Brain pericyte (primary cell): Measurements from ENCODE around the gene OR1L4.

Experiments
- DNase-seq: peaks from one replicate; pipeline ENCODE4 v3.0.0-alpha.2; 2012; ENCODE audit warnings: low read depth, low spot score

Gene OR1L4

GRCh38 chr9:122723690-122724089, at the start of gene OR1L4:
OR1L4 (plus strand) TSS chr9:122723990; CDS start chr9:122723990, 0 bp downstream.
- DNase-seq, result no peak

GRCh38 chr9:122684851-122685250, 38.9 kb upstream of the OR1L4 start:
- DNase-seq, result no peak

- no peak for DNase-seq
Measured at GRCh38 chr9:122695696-122696095, 28.1 kb upstream of the OR1L4 start.

- no peak for DNase-seq
Measured at GRCh38 chr9:122718038-122718437, 5.8 kb upstream of the OR1L4 start.

GRCh38 chr9:122719218-122719617, 4.6 kb upstream of the OR1L4 start:
- no peak for DNase-seq

- DNase-seq, result no peak
Measured at GRCh38 chr9:122742003-122742402, 18.2 kb downstream of the OR1L4 start, which contains the start of gene OR1L6. OR1L6 (plus strand) TSS chr9:122742303; CDS start chr9:122749848, 7,545 bp downstream.

- DNase-seq, result no peak
Measured at GRCh38 chr9:122754825-122755224, 31.0 kb downstream of the OR1L4 start.

- no peak for DNase-seq
Measured at GRCh38 chr9:122767817-122768216, 44.0 kb downstream of the OR1L4 start.
